GM21360 (cell line): ENCODE data around the gene ALDOA.
"Not testable (repeated sequence)": the region's sequence is repeated elsewhere in the genome, so short reads cannot be mapped to it uniquely, and the experiment has no call there.

Experiments used
- ATAC-seq: cut with Tn5 transposase; IDR thresholded peaks from one replicate; pipeline ENCODE4 v1.9.1; 2021; ENCODE audit warnings: mild to moderate bottlenecking, moderate library complexity; ENCODE audit not compliant: unreplicated experiment

The ALDOA gene

GRCh38 chr16:30114411-30114810, 48.9 kb downstream of the ALDOA start:
- ATAC-seq = no peak

- not testable (repeated sequence) for ATAC-seq
These were observed 49.3 kb downstream of the ALDOA start for GRCh38 chr16:30114833-30115232.

- no peak for ATAC-seq
These were observed 49.7 kb downstream of the ALDOA start for GRCh38 chr16:30115238-30115637.

- no peak for ATAC-seq
These were observed 51.0 kb downstream of the ALDOA start for GRCh38 chr16:30116291-30117207.

- no peak for ATAC-seq
These were observed 52.2 kb downstream of the ALDOA start for GRCh38 chr16:30117768-30118167.

- ATAC-seq = no peak
These were observed 53.9 kb downstream of the ALDOA start for GRCh38 chr16:30119428-30119827.
